ENCODE measurements around the gene MYO1F. TPM values are rescaled to one million over a fixed set of nuclear protein-coding genes. Genes with fewer than 3 reads are reported as not detected.

The MYO1F gene
- total and polyA plus RNA-seq, 2 of the 13 experiments (the other 11 are each of a cell fraction or from before 2014, with no cell fraction given) = 0.09 to 0.13 TPM

- TF ChIP-seq ZNF280D (CRISPR knock-in tag; IDR thresholded peaks at IDR 0.05) (peak; percentile 18; the same call in 1 of the 2 replicates), ZNF142 (CRISPR knock-in tag; IDR thresholded peaks at IDR 0.05) (no peak), ATF4 (CRISPR knock-in tag; IDR thresholded peaks at IDR 0.05) (peak in 1 of 2 experiments; percentile 88; a peak in 2 of 4 replicates), PAX8 (CRISPR knock-in tag; IDR thresholded peaks at IDR 0.05; ENCODE audit: borderline replicate concordance) (no peak), ZBTB43 (CRISPR knock-in tag; conservative IDR thresholded peaks at IDR 0.05) (peak; percentile 71; the same call in 1 of the 2 replicates), ASH2L (IDR thresholded peaks at IDR 0.05; ENCODE audit: insufficient read length, low read depth, low read length) (peak; percentile 88), SIN3A (IDR thresholded peaks at IDR 0.05; ENCODE audit: borderline replicate concordance, low read depth, low read length) (peak; percentile 64; the same call in 1 of the 2 replicates), ZNF496 (CRISPR knock-in tag; IDR thresholded peaks at IDR 0.05; ENCODE audit: insufficient replicate concordance) (no peak), ZNF816 (CRISPR knock-in tag; IDR thresholded peaks at IDR 0.05; ENCODE audit: borderline replicate concordance) (no peak), ZNF235 (CRISPR knock-in tag; IDR thresholded peaks at IDR 0.05; ENCODE audit: borderline replicate concordance) (peak; percentile 85; the same call in 1 of the 2 replicates), KMT2B (CRISPR knock-in tag; IDR thresholded peaks at IDR 0.05) (no peak), SNRNP70 (IDR thresholded peaks at IDR 0.05; ENCODE audit: low read depth, low read length) (no peak), NR2C2 (CRISPR knock-in tag; IDR thresholded peaks at IDR 0.05; ENCODE audit: borderline replicate concordance) (peak; percentile 36; the same call in 1 of the 2 replicates), SMYD3 (CRISPR knock-in tag; IDR thresholded peaks at IDR 0.05) (no peak)
Measured at GRCh38 chr19:8513687-8514504, 63.3 kb downstream of the MYO1F start, which contains the start of gene ZNF414 (continued).

Measured in HepG2 (cell line).